22Rv1 (cell line): ENCODE data around the gene HPSE2.

Experiments
- CTCF ChIP-seq: fragments of 450-650 bp; IDR thresholded peaks from 2 replicates; pipeline ENCODE4 v1.5.1; 2017; ENCODE audit warnings: mild to moderate bottlenecking
- ZFX ChIP-seq: fragments of 450-650 bp; IDR thresholded peaks from 2 replicates; pipeline ENCODE4 v1.6.1; 2017; ENCODE audit warnings: antibody characterized with exemption, borderline replicate concordance

GRCh38 chr10:98611436-98611835 is 624.2 kb downstream of the HPSE2 start:
- TF ChIP-seq CTCF (no peak), ZFX (no peak)
